Measurements from ENCODE around the gene TEX11. TPM values are rescaled to one million over a fixed set of nuclear protein-coding genes. Genes with fewer than 3 reads are reported as not detected.
A peak's percentile ranks its signal among the peaks of the same experiment; 100 is the strongest.
"Not testable (repeated sequence)": the region's sequence is repeated elsewhere in the genome, so short reads cannot be mapped to it uniquely, and the experiment has no call there.

The TEX11 gene
- total RNA-seq, 1 donor from 2014 or later, result not detected

GRCh38 chrX:70635227-70635626 lies 273.3 kb downstream of the TEX11 start:
- no peak for TF ChIP-seq CTCF (conservative IDR thresholded peaks at IDR 0.05; ENCODE audit: low read depth, low read length)
- no peak overlapping the region for H3K4me3 ChIP-seq (ENCODE audit: low read depth, low read length)
- DNase-seq (ENCODE audit: low read depth), result no peak

- no peak for TF ChIP-seq CTCF (conservative IDR thresholded peaks at IDR 0.05; ENCODE audit: low read depth, low read length)
- DNase-seq (ENCODE audit: low read depth), result no peak
- no peak overlapping the region for H3K4me3 ChIP-seq (ENCODE audit: low read depth, low read length)
Measured at GRCh38 chrX:70621743-70622142, 286.8 kb downstream of the TEX11 start.

GRCh38 chrX:70618467-70618866 lies 290.0 kb downstream of the TEX11 start:
- H3K4me3 ChIP-seq (ENCODE audit: low read depth, low read length), result no peak overlapping the region
- DNase-seq (ENCODE audit: low read depth), result no peak
- no peak for TF ChIP-seq CTCF (conservative IDR thresholded peaks at IDR 0.05; ENCODE audit: low read depth, low read length)

GRCh38 chrX:70613295-70613694 lies 295.2 kb downstream of the TEX11 start:
- H3K4me3 ChIP-seq (ENCODE audit: low read depth, low read length), result no peak overlapping the region
- DNase-seq (ENCODE audit: low read depth), result peak; percentile 6

GRCh38 chrX:70605352-70605751 lies 303.2 kb downstream of the TEX11 start:
- no peak for TF ChIP-seq CTCF (conservative IDR thresholded peaks at IDR 0.05; ENCODE audit: low read depth, low read length)
- no peak for DNase-seq (ENCODE audit: low read depth)
- no peak overlapping the region for H3K4me3 ChIP-seq (ENCODE audit: low read depth, low read length)

More at GRCh38 chrX:70613295-70613694, 295.2 kb downstream of the TEX11 start:
- no peak for TF ChIP-seq CTCF (conservative IDR thresholded peaks at IDR 0.05; ENCODE audit: low read depth, low read length)

GRCh38 chrX:70592091-70592490 lies 316.4 kb downstream of the TEX11 start:
- TF ChIP-seq CTCF (conservative IDR thresholded peaks at IDR 0.05; ENCODE audit: low read depth, low read length), result no peak
- H3K4me3 ChIP-seq (ENCODE audit: low read depth, low read length), result no peak overlapping the region
- peak; percentile 1 for DNase-seq (ENCODE audit: low read depth)

- DNase-seq (ENCODE audit: low read depth), result not testable (repeated sequence)
Measured at GRCh38 chrX:70587158-70587557, 321.4 kb downstream of the TEX11 start.

GRCh38 chrX:70577442-70577841 lies 331.1 kb downstream of the TEX11 start:
- TF ChIP-seq CTCF (conservative IDR thresholded peaks at IDR 0.05; ENCODE audit: low read depth, low read length), result no peak
- DNase-seq (ENCODE audit: low read depth), result no peak
- no peak overlapping the region for H3K4me3 ChIP-seq (ENCODE audit: low read depth, low read length)

More at GRCh38 chrX:70587158-70587557, 321.4 kb downstream of the TEX11 start:
- H3K4me3 ChIP-seq (ENCODE audit: low read depth, low read length), result not testable (repeated sequence)

GRCh38 chrX:70569922-70570576 lies 338.5 kb downstream of the TEX11 start:
- not testable (repeated sequence) for H3K4me3 ChIP-seq (ENCODE audit: low read depth, low read length); DNase-seq (ENCODE audit: low read depth)

Measured in epithelial cell of proximal tubule (primary cell).